Activated naive CD4-positive, alpha-beta T cell treated with Interleukin-2 at 50 U/mL for 16 hours (primary cell): ENCODE measurements around the gene MYPN.

Experiments
- DNase-seq: peaks from one replicate; pipeline ENCODE4 v3.0.0-alpha.2; 2020

Gene MYPN

GRCh38 chr10:68096913-68097516 is 12.3 kb upstream of the MYPN start:
- DNase-seq = no peak

DNA sequence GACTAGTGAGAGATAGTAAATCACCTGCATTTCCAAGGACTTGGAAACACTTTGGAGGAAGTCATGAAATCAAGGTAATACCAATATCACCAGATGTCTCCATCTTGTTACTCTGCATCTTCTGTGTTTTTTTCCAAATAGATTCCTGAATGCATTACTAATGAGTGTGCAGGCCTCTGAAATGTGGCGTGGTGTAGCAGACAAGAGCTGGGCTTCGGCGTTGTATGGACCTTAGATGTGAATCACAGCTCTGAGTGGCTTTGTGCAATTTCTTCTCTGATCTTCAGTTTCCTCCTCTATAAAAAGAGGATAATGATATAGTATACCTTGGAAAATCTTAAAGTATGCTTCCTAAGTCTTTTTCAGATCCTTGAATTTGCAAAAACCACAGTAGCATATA is 9.6 kb upstream of the MYPN start:
- no peak for DNase-seq

DNA sequence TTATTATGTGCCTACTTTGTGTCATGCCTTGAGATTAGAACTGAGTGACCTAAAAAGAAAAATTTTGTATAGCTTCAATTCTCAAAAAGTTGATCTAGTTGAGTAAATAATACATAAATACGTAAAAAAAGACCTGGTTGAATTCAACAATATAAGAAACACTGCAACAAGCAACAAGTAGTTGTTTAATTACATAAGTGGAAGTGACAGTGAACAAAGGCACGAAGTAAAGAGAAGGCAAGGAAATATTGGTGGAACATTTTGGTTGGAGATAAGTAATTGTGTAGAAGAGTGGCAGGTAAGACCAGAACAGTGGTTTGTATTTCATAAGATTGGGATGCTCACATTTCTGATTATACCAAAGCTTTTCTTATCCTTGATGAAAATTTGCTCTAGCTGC is 8.2 kb upstream of the MYPN start:
- DNase-seq = no peak

GRCh38 chr10:68103261-68103878 is 5.9 kb upstream of the MYPN start:
- no peak for DNase-seq

GRCh38 chr10:68103901-68104300 is 5.4 kb upstream of the MYPN start:
- DNase-seq = no peak

DNA sequence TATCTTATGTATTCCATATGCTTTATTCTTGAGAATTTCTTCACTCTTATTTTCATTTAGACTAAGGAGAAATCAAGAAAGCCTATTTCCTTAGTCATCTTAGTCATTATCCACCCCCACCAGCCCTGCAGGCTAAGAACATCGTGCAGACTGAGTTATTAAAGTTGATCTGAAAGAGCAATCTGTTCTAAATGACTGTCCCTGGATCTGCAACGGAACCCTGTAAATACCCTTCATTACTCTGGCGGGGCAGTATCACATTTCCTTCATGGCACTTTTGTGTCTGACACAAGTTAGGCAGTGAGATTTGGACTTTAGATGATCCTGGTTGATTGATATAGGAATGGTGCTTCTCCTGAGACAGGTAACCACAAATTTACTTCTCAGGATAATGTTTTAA is 3.5 kb upstream of the MYPN start:
- DNase-seq = no peak

DNA sequence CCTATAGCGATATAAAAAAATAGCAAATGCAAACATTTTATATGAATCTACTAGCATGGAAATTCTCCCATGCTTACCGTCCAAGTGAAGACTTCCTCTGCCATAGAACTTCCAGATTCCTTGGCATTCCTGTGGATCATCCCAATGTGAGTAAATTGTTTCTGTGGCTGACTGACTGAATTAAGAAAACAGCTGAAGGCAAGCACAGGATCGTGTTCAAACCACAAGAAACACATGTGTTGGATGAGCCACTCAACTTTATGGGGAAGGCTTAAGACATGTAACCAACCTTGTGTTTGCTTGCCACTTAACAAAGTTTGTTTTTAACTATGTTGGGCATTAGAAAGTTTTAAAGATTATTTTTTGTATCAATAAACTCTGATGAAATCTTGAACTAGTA is 2.6 kb upstream of the MYPN start:
- no peak for DNase-seq

DNA sequence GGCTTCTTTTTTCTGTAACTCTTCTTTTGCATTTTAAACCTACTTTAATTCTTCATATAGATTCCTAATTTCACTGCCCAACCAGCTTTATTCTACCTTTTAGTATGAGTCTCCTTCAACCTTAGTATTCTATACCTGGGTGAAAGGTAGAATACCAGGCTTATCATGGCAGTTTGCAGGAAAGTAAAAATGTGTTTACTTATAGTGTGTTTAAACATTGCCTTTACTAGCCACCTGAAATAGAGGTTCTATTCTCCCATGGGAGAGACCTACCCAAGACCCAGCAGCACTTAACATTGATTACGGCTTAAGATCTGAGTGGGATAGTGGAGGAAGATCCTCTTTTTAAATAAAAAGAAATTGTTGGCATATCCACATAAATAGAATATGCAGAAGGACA is 1.6 kb upstream of the MYPN start:
- DNase-seq = no peak

DNA sequence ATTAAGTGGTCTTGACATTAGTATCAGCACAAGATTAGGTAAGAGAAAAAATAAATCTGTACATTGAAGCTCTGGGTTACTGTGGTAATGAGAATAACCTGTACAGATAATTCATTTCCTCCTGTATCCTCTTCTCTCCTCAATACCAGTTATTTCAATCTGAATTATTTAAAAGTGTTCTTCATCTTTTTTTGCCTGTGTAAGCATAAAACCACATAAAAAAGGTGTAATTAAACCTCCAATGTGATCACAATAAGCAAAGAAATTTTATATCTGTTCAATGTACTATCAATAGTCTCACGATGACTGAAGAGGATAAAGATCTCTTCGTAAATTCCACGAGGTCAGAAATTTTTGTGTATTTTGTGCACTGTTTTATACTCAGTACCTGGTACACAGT is 1.2 kb upstream of the MYPN start:
- DNase-seq = no peak

DNA sequence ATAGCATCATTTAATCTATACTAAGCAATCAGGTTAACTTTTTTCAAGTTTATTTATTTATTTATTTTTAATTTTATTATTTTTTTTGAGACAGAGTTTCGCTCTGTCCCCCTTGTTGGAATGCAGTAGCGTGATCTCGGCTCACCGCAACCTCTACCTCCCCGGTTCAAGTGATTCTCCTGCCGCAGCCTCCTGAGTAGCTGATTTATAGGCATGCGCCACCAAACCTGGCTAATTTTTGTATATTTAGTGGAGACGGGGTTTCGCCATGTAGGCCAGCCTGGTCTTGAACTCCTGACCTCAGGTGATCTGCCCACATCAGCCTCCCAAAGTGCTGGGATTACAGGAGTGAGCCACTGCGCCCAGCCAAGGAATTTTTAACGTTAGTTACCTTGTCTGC is 635 bp upstream of the MYPN start:
- no peak for DNase-seq

- no peak for DNase-seq
These were observed 739 bp downstream of the MYPN start for GRCh38 chr10:68110027-68110426.

- DNase-seq = no peak
These were observed 2.3 kb downstream of the MYPN start for GRCh38 chr10:68111584-68111983.

- no peak for DNase-seq
These were observed 3.5 kb downstream of the MYPN start for GRCh38 chr10:68112837-68113236.

DNA sequence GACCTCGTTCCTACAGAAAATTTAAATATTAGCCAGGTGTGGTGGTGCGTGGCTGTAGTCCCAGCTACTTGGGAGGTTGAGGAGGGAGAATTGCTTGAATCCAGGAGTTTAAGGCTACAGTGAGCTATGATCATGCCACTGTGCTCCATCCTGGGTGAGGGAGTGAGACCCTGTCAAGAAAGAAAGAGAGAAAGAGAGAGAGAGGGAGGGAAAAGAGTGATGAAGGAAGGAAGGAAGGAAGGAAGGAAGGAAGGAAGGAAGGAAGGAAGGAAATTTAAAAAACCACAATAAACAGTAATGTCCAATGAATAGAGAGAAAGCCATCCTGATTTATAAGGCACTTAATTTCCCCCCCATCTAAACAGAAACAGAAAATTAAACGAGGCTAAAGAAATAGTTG is 9.4 kb downstream of the MYPN start:
- DNase-seq = no peak

DNA sequence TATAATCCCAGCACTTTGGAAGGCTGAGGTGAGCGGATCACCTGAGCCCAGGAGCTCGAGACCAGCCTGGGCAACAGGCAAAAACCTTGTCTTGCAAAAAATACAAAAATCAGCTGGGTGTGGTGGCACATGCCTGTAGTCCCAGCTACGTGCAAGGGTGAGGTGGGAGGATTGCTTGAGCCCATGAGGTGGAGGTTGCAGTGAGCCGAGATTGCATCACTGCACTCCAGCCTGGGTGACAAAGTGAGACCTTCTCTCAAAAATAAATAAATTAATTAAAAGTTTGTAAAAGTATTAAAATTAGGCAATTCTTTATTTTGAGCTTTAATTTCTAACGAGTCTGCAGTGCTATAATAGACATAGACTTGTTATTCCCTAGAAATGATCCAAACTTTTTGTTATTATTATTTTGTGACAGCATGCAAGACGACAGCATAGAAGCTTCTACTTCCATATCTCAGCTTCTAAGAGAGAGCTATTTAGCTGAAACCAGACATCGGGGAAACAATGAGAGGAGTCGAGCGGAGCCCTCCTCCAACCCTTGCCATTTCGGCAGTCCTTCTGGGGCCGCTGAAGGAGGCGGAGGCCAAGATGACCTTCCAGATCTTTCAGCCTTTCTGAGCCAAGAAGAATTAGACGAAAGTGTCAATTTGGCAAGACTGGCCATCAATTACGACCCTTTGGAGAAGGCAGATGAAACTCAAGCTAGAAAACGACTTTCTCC is 11.9 kb downstream of the MYPN start:
- DNase-seq = no peak

DNA sequence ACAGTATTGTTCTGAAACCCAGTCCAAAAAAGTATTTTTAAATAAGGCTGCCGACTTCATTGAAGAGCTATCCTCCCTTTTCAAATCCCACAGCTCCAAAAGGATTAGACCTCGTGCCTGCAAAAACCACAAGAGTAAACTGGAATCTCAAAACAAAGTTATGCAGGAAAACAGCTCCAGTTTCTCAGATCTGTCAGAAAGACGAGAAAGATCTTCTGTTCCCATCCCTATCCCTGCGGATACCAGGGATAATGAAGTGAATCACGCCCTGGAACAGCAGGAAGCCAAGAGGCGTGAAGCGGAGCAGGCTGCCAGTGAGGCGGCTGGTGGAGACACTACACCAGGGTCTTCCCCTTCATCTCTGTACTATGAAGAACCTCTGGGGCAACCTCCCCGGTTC is 12.6 kb downstream of the MYPN start:
- no peak for DNase-seq

GRCh38 chr10:68124718-68125117 is 15.4 kb downstream of the MYPN start:
- DNase-seq = no peak

DNA sequence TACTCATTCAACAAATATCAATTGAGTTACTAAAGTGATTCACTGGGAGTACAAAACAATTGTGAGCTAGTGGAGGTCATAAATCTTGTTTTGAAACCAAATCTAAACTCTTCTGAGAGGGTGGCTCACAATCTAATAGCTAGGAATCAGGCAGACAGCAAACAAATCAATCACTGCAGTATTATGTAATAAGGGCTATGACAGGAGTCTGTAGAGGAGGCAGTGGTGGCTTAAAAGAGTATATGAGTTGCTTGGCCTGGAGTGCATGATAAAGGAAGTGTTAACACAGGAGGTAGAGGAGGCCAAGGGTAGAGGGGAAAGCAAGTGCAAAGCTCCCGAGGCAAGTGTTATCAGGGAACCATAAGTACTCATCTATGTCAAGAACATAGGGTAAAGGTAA is 16.5 kb downstream of the MYPN start:
- no peak for DNase-seq

DNA sequence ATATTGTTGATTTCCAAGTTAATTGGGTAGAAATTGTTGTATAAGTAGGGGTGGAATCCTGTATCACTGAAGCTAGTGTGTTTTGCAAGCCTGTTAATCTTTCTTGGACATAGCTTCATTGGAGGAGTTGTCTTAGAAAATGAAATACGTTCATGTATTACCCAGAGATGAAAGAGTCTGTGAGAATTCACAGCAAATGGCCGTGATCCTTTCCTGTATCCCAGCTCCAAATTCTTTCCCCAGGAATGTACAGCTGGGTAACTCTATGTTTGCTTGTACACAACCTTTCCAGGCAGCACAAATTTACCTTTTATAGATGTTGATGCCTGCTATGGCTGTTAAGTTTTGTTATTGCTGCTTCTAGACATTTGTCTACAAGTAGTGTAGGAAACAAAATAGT is 18.7 kb downstream of the MYPN start:
- no peak for DNase-seq

GRCh38 chr10:68132391-68132790 is 23.1 kb downstream of the MYPN start:
- DNase-seq = no peak

GRCh38 chr10:68133523-68133922 is 24.2 kb downstream of the MYPN start:
- DNase-seq = no peak

- no peak for DNase-seq
These were observed 26.1 kb downstream of the MYPN start for GRCh38 chr10:68135362-68135761.

- no peak for DNase-seq
These were observed 26.9 kb downstream of the MYPN start for GRCh38 chr10:68135922-68136792.

- DNase-seq = no peak
These were observed 27.9 kb downstream of the MYPN start for GRCh38 chr10:68137171-68137570.
